DOHH2 (cell line): Measurements from ENCODE around the gene CPED1.

Experiments used
- H3F3A ChIP-seq: fragments of 200-600 bp; sonication (generic), shearing (Covaris generic); 2 replicates; pipeline ENCODE4 v1.6.0; 2016; ENCODE audit warnings: antibody characterized with exemption, mild to moderate bottlenecking; ENCODE audit not compliant: control insufficient read depth, insufficient read depth
- H3K27ac ChIP-seq: fragments of 200-600 bp; sonication (generic); 2 replicates; pipeline ENCODE4 v1.5.1; 2014; ENCODE audit warnings: low read depth, mild to moderate bottlenecking, low read length, moderate library complexity
- H3K27me3 ChIP-seq: fragments of 200-600 bp; sonication (generic); 2 replicates; pipeline ENCODE4 v1.6.1; 2014; ENCODE audit warnings: mild to moderate bottlenecking, low read length, mixed read lengths; ENCODE audit not compliant: control insufficient read depth
- H3K36me3 ChIP-seq: fragments of 200-600 bp; sonication (generic); 2 replicates; pipeline ENCODE4 v1.6.1; 2014; ENCODE audit warnings: mild to moderate bottlenecking, low read length, moderate library complexity, mixed read lengths; ENCODE audit not compliant: control insufficient read depth
- H3K4me1 ChIP-seq: fragments of 200-600 bp; sonication (generic); 2 replicates; pipeline ENCODE4 v1.6.1; 2014; ENCODE audit warnings: mild to moderate bottlenecking, low read length, mixed read lengths; ENCODE audit not compliant: control insufficient read depth
- H3K4me2 ChIP-seq: fragments of 200-600 bp; sonication (generic); 2 replicates; pipeline ENCODE4 v1.6.0; 2014; ENCODE audit warnings: mild to moderate bottlenecking, low read length, moderate library complexity
- H3K4me3 ChIP-seq: fragments of 200-600 bp; sonication (generic); 2 replicates; pipeline ENCODE4 v1.5.1; 2014; ENCODE audit warnings: mild to moderate bottlenecking, low read length, mixed read lengths
- H3K79me2 ChIP-seq: fragments of 200-600 bp; sonication (generic); 2 replicates; pipeline ENCODE4 v1.6.1; 2014; ENCODE audit warnings: mild to moderate bottlenecking, low read length, mixed read lengths; ENCODE audit not compliant: control insufficient read depth
- H3K9me2 ChIP-seq: fragments of 200-600 bp; sonication (generic); replicated peaks from 2 replicates; pipeline ENCODE4 v1.6.1; 2014; ENCODE audit warnings: mild to moderate bottlenecking, low read length, mixed read lengths; ENCODE audit not compliant: control insufficient read depth
- H3K9me3 ChIP-seq: fragments of 200-600 bp; sonication (generic); 2 replicates; pipeline ENCODE4 v1.6.1; 2014; ENCODE audit warnings: antibody characterized with exemption, low read length, mixed read lengths; ENCODE audit not compliant: control insufficient read depth, insufficient read depth
- H4K20me1 ChIP-seq: fragments of 200-600 bp; sonication (generic); 2 replicates; pipeline ENCODE4 v1.6.0; 2014; ENCODE audit warnings: low read depth, mild to moderate bottlenecking, antibody characterized with exemption, low read length, moderate library complexity; ENCODE audit not compliant: control insufficient read depth, insufficient read depth
- EZH2phosphoT487 ChIP-seq: fragments of 200-600 bp; sonication (generic); IDR thresholded peaks from 2 replicates; pipeline ENCODE4 v1.6.1; 2017; ENCODE audit warnings: borderline replicate concordance, mild to moderate bottlenecking, antibody characterized with exemption, low read length, moderate library complexity, mixed read lengths
- TF ChIP-seq, protein P1 (sequence below): fragments of 200-600 bp; sonication (generic); IDR thresholded peaks from one replicate; pipeline ENCODE4 v1.5.1; 2014; ENCODE audit warnings: antibody characterized with exemption, mild to moderate bottlenecking, low read depth, low read length; ENCODE audit not compliant: poor library complexity, severe bottlenecking

CPED1 gene

GRCh38 chr7:120950539-120951308 lies 37.8 kb upstream of the CPED1 start, which contains the start of gene ING3:
ING3 (plus strand) TSS chr7:120950777; CDS start chr7:120950897, 120 bp downstream.
- Histone ChIP-seq H3K4me3 (peak within 1 kb of the TSS; percentile 97), H3K9me2 (no peaks in the 10 kb centered on the region), H3K9me3 (no peaks in the 10 kb centered on the region), H3K27ac (peak within 1 kb of the TSS; percentile 85), H3K4me1 (peaks cover 23% of the 10 kb centered on the region), H3K27me3 (no peaks in the 10 kb centered on the region), H3K79me2 (peaks cover 43% of the 10 kb centered on the region), H3K4me2 (peak within 1 kb of the TSS; percentile 73), H4K20me1 (no peaks in the 10 kb centered on the region), H3K36me3 (peaks cover 45% of the 10 kb centered on the region), H3F3A (no peaks in the 10 kb centered on the region)
- no peak for TF ChIP-seq EZH2phosphoT487
- TF ChIP-seq, protein P1, sequence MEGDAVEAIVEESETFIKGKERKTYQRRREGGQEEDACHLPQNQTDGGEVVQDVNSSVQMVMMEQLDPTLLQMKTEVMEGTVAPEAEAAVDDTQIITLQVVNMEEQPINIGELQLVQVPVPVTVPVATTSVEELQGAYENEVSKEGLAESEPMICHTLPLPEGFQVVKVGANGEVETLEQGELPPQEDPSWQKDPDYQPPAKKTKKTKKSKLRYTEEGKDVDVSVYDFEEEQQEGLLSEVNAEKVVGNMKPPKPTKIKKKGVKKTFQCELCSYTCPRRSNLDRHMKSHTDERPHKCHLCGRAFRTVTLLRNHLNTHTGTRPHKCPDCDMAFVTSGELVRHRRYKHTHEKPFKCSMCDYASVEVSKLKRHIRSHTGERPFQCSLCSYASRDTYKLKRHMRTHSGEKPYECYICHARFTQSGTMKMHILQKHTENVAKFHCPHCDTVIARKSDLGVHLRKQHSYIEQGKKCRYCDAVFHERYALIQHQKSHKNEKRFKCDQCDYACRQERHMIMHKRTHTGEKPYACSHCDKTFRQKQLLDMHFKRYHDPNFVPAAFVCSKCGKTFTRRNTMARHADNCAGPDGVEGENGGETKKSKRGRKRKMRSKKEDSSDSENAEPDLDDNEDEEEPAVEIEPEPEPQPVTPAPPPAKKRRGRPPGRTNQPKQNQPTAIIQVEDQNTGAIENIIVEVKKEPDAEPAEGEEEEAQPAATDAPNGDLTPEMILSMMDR: no peak

DNA sequence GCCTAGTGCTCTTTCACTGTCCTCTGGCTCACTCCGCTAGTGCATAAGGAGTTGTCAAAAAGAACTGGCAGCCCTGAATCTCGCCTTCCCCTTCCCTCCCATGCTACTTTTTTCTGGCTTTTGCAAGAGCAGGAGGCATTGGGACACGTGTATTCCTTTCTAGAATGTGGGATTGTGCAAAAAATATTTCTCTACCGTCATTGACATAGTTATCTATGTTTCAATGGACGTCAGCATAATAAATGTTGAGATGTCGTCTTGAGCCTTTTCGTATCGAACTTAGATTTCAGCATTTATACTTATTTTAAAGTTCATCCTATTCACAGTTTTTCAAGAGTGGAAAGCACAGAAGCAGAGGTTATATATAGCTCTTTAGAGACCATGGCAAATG lies 37.2 kb upstream of the CPED1 start:
- H3K9me2 ChIP-seq: no peaks in the 10 kb centered on the region
- no peaks in the 10 kb centered on the region for H3F3A ChIP-seq
- peak overlapping the region; percentile 97 for H3K4me3 ChIP-seq
- H3K27ac ChIP-seq: peak overlapping the region; percentile 85
- H3K79me2 ChIP-seq: peaks cover 43% of the 10 kb centered on the region
- H4K20me1 ChIP-seq: no peaks in the 10 kb centered on the region
- peak overlapping the region; percentile 73 for H3K4me2 ChIP-seq
- H3K36me3 ChIP-seq: peaks cover 50% of the 10 kb centered on the region
- TF ChIP-seq, protein P1: no peak
- no peak for TF ChIP-seq EZH2phosphoT487
- peaks cover 23% of the 10 kb centered on the region for H3K4me1 ChIP-seq
- H3K27me3 ChIP-seq: no peaks in the 10 kb centered on the region
- no peaks in the 10 kb centered on the region for H3K9me3 ChIP-seq

- Histone ChIP-seq H4K20me1 (no peaks in the 10 kb centered on the region), H3K4me3 (peak overlapping the region; percentile 97), H3K4me1 (peaks cover 23% of the 10 kb centered on the region), H3K9me2 (no peaks in the 10 kb centered on the region), H3K9me3 (no peaks in the 10 kb centered on the region), H3K27ac (peak overlapping the region; percentile 85), H3K4me2 (peak overlapping the region; percentile 73), H3K36me3 (peaks cover 53% of the 10 kb centered on the region), H3K27me3 (no peaks in the 10 kb centered on the region), H3K79me2 (peaks cover 43% of the 10 kb centered on the region), H3F3A (no peaks in the 10 kb centered on the region)
- TF ChIP-seq, protein P1: no peak
- TF ChIP-seq EZH2phosphoT487: no peak
These were observed 36.7 kb upstream of the CPED1 start for GRCh38 chr7:120951826-120952225.
